Esophagus muscularis mucosa (tissue), 4 donors: ENCODE results near the gene NUP35. TPM values are rescaled to one million over a fixed set of nuclear protein-coding genes. Genes with fewer than 3 reads are reported as not detected.

Experiments
- DNase-seq: peaks from one replicate; pipeline ENCODE4 v3.0.0-alpha.2; 2017; ENCODE audit errors: extremely low spot score
- H3K27ac ChIP-seq, 4 donors: fragments of 200-600 bp; sonication (generic); replicated peaks in 1 of 4; 1 replicate in 3 of 4; 2 replicates in 1 of 4; pipeline ENCODE4 v1.5.1; 2016 to 2019; ENCODE audit warnings: mild to moderate bottlenecking in 1 of 4
- H3K27me3 ChIP-seq, 4 donors: fragments of 200-600 bp; sonication (generic); one replicate each; pipeline versions ENCODE4 v1.5.1 to v1.6.0; 2016 to 2019
- H3K36me3 ChIP-seq, 4 donors: fragments of 200-600 bp; sonication (generic); one replicate each; pipeline ENCODE4 v1.5.1; 2016 to 2019
- H3K4me1 ChIP-seq, 4 donors: fragments of 200-600 bp; sonication (generic); one replicate each; pipeline ENCODE4 v1.5.1; 2016 to 2019
- H3K4me3 ChIP-seq, 4 donors: fragments of 200-600 bp; sonication (generic); 1 replicate in 2 of 4; 2 replicates in 2 of 4; pipeline ENCODE4 v1.5.1; 2016 to 2019; ENCODE audit warnings: mild to moderate bottlenecking in 4 of 4, moderate library complexity in 1 of 4
- H3K9me3 ChIP-seq, 4 donors: fragments of 200-600 bp; sonication (generic); 1 replicate in 3 of 4; 2 replicates in 1 of 4; pipeline ENCODE4 v1.5.1; 2016 to 2019
- EP300 ChIP-seq: sonication (generic); formaldehyde crosslinking; IDR thresholded peaks from one replicate; pipeline ENCODE4 v1.6.1; 2017; ENCODE audit warnings: antibody characterized with exemption
- POLR2A ChIP-seq: fragments of 450-650 bp; IDR thresholded peaks from one replicate; pipeline ENCODE4 v1.6.1; 2017; ENCODE audit warnings: antibody characterized with exemption, moderate library complexity, mild to moderate bottlenecking, low read depth
- POLR2AphosphoS5 ChIP-seq, 2 donors: sonication (generic); formaldehyde crosslinking; IDR thresholded peaks; one replicate each; pipeline ENCODE4 v1.6.1; 2017; ENCODE audit warnings: antibody characterized with exemption in 2 of 2
- WGBS: methylation state at CpG from one replicate; pipeline ENCODE4 v1.1.5; 2018; 5-methylcytosine and 5-hydroxymethylcytosine counted together
- intact Hi-C: fragments of 100-400 bp; cut with DNase I; formaldehyde crosslinking; loops from one replicate; pipeline ENCODE4 v1.15.1; 2023
- total RNA-seq, 4 donors: library from RNA; depleted of rRNA; stranded (reverse); fragments of >200 nt; gene quantifications; one replicate each; pipeline versions ENCODE4 v1.1.0 to v1.2.1, GENCODE V29; 2016
- TF ChIP-seq, protein P1 (sequence below), 3 experiments: fragments of 200-600 bp in 2 of 3; fragments of 450-650 bp in 1 of 3; sonication (generic) in 2 of 3; IDR thresholded peaks; one replicate each; pipeline ENCODE4 v1.5.1; 2017 to 2019; ENCODE audit warnings: antibody characterized with exemption in 3 of 3, mild to moderate bottlenecking in 2 of 3, moderate library complexity in 1 of 3

The NUP35 gene
- total RNA-seq, 4 donors from 2014 or later: 7.6 to 11.6 (median 10.7) TPM

DNA sequence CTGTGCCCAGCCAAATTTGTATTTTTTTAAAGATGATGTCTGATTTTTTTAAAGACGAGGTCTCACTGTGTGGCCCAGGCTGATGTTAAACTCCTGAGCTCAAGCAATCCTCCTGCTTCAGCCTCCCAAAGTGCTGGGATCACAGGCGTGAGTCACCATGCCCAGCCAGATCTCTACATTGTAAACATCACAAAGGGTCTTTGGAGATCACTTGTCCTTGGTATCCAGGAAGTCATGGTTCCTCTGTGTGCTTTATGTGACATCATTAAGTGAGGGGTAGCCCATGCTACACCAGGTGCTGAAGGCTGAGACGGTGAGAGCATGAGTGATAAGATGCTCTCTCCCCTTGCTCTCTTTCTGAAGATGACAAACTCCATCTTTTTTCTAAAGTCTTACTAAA is 7.0 kb upstream of the NUP35 start:
- TF ChIP-seq, protein P1, sequence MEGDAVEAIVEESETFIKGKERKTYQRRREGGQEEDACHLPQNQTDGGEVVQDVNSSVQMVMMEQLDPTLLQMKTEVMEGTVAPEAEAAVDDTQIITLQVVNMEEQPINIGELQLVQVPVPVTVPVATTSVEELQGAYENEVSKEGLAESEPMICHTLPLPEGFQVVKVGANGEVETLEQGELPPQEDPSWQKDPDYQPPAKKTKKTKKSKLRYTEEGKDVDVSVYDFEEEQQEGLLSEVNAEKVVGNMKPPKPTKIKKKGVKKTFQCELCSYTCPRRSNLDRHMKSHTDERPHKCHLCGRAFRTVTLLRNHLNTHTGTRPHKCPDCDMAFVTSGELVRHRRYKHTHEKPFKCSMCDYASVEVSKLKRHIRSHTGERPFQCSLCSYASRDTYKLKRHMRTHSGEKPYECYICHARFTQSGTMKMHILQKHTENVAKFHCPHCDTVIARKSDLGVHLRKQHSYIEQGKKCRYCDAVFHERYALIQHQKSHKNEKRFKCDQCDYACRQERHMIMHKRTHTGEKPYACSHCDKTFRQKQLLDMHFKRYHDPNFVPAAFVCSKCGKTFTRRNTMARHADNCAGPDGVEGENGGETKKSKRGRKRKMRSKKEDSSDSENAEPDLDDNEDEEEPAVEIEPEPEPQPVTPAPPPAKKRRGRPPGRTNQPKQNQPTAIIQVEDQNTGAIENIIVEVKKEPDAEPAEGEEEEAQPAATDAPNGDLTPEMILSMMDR (IDR thresholded peaks at IDR 0.05): no peak
- no peak for TF ChIP-seq POLR2A
- TF ChIP-seq EP300: no peak
- TF ChIP-seq POLR2AphosphoS5 (IDR thresholded peaks at IDR 0.05): no peak
- Histone ChIP-seq H3K36me3 (no peaks in the 10 kb centered on the region), H3K4me3 (no peak overlapping the region), H3K27ac (no peak overlapping the region), H3K9me3 (no peaks in the 10 kb centered on the region), H3K4me1 (no peaks in the 10 kb centered on the region), H3K27me3 (no peaks in the 10 kb centered on the region)
- 87% methylated on average over 3 of the region's 3 CpGs for WGBS
- intact Hi-C loops: no loop called here
- no peak for DNase-seq

DNA sequence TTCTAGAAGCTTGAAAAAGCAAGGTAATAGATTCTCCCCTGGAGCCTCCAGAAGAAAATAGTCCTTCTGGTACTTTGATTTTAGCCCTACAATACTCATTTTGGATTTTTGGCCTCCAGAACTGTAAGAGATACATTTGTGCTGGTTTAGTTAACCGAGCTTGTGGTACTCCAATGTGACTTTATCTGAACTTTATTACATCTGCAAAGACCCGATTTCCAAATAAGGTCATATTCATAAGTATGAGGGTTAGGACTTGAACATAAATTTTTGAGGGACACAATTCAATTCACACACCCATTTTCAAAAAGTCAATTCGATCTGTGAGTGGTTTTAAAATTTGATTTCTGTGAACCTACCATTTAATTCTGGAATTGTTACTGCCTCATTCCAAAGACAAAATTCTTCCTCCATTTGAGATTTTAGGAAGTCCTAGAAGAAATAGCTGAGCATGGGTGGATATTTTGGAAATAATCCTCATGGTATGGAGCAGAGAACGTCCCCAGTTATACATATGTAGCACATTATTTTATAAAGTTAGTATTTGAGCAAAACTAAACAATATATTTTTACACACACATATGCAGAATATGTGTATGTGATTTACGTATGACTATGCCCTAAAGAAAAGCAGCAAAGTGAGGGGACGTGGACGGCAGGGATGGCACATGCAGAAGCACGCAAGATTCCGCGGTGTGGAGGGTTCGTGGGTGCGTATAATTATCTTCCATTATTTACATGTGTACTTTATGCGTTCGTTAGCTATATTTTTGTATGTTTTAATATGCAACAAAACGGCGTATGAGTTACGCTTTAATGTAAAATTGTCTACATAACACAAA is 905 bp upstream of the NUP35 start:
- H3K4me1 ChIP-seq: peaks cover 5 to 21% (median 14%) of the 10 kb centered on the region in 4 donors
- no peaks in the 10 kb centered on the region for H3K9me3 ChIP-seq
- DNase-seq: no peak
- no peaks in the 10 kb centered on the region for H3K27me3 ChIP-seq
- H3K4me3 ChIP-seq: peak overlapping the region; percentile 76 to 93 (median 84)
- peak overlapping the region; percentile 86 to 91 (median 88) for H3K27ac ChIP-seq
- WGBS: 29% methylated on average over 17 of the region's 17 CpGs
- intact Hi-C loops: loop anchor here (5.0 to 10.0 kb wide), 2 partner anchors 36 to 359 kb away; no protein-coding TSS in a partner anchor
- no peaks in the 10 kb centered on the region for H3K36me3 ChIP-seq
- TF ChIP-seq POLR2AphosphoS5 (IDR thresholded peaks at IDR 0.05) (no peak), POLR2A (no peak), EP300 (no peak)
- TF ChIP-seq, protein P1 (IDR thresholded peaks at IDR 0.05): no peak

DNA sequence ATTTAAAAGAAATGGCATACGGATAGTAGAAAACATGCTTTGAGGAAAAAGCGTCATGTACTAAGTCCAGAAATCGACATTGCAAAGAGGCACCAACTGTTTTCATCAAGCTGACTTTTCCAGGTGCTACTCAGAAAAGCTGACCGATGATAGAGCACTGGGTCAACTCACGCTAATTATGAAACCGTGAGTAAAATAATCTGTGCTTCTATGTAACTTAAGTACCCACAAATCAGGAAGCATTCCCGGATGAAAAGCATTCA is 353 bp upstream of the NUP35 start:
- H3K4me3 ChIP-seq: peak overlapping the region; percentile 76 to 93 (median 84)
- peak overlapping the region; percentile 86 to 91 (median 88) for H3K27ac ChIP-seq
- no peaks in the 10 kb centered on the region for H3K27me3 ChIP-seq
- H3K36me3 ChIP-seq: peaks cover 0 to 4% (median 0%) of the 10 kb centered on the region in 4 donors
- intact Hi-C loops: loop anchor here (5.0 to 10.0 kb wide), 2 partner anchors 37 to 359 kb away; no protein-coding TSS in a partner anchor
- DNase-seq: no peak
- H3K4me1 ChIP-seq: peaks cover 5 to 21% (median 14%) of the 10 kb centered on the region in 4 donors
- no peak for TF ChIP-seq EP300
- no peak for TF ChIP-seq POLR2A
- no peak for TF ChIP-seq POLR2AphosphoS5 (IDR thresholded peaks at IDR 0.05)
- TF ChIP-seq, protein P1 (IDR thresholded peaks at IDR 0.05): no peak
- no peaks in the 10 kb centered on the region for H3K9me3 ChIP-seq
- 0% methylated on average over 7 of the region's 7 CpGs for WGBS

DNA sequence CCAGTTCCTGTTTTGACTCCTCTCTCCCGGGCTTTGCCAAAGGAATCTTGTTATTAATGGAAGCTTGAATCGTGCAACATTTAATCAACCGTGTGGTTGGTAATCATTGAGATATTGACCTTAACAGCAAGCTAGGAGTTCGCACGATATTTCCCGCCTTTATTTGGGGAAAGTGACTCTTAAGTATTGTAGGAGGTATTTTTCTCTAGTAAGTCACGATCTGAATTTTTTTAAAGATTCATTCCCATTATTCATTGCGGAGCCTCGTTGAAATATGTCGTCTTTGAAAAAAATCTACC is 663 bp downstream of the NUP35 start:
- under 1% methylated on average over 10 of the region's 10 CpGs for WGBS
- intact Hi-C loops: loop anchor here (5.0 to 10.0 kb wide), 2 partner anchors 38 to 360 kb away; no protein-coding TSS in a partner anchor
- Histone ChIP-seq H3K27me3 (no peaks in the 10 kb centered on the region), H3K9me3 (no peaks in the 10 kb centered on the region), H3K4me1 (peaks cover 5 to 21% (median 14%) of the 10 kb centered on the region in 4 donors), H3K36me3 (peaks cover 0 to 13% (median 0%) of the 10 kb centered on the region in 4 donors), H3K4me3 (peak overlapping the region; percentile 76 to 93 (median 84)), H3K27ac (peak overlapping the region; percentile 86 to 91 (median 88))
- TF ChIP-seq POLR2AphosphoS5 (IDR thresholded peaks at IDR 0.05) (no peak), POLR2A (no peak), EP300 (no peak)
- TF ChIP-seq, protein P1 (IDR thresholded peaks at IDR 0.05): no peak
- DNase-seq: no peak
